HG03520 (cell line): ENCODE measurements around the gene OTOP1.
"Not testable (repeated sequence)": the region's sequence is repeated elsewhere in the genome, so short reads cannot be mapped to it uniquely, and the experiment has no call there.

Source experiments
- ATAC-seq: cut with Tn5 transposase; IDR thresholded peaks from one replicate; pipeline ENCODE4 v1.9.1; 2021; ENCODE audit warnings: mild to moderate bottlenecking, moderate library complexity; ENCODE audit not compliant: unreplicated experiment

OTOP1 gene, protein sequence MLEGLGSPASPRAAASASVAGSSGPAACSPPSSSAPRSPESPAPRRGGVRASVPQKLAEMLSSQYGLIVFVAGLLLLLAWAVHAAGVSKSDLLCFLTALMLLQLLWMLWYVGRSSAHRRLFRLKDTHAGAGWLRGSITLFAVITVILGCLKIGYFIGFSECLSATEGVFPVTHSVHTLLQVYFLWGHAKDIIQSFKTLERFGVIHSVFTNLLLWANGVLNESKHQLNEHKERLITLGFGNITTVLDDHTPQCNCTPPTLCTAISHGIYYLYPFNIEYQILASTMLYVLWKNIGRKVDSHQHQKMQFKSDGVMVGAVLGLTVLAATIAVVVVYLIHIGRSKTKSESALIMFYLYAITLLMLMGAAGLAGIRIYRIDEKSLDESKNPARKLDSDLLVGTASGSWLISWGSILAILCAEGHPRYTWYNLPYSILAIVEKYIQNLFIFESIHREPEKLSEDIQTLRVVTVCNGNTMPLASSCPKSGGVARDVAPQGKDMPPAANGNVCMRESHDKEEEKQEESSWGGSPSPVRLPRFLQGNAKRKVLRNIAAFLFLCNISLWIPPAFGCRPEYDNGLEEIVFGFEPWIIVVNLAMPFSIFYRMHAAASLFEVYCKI

DNA sequence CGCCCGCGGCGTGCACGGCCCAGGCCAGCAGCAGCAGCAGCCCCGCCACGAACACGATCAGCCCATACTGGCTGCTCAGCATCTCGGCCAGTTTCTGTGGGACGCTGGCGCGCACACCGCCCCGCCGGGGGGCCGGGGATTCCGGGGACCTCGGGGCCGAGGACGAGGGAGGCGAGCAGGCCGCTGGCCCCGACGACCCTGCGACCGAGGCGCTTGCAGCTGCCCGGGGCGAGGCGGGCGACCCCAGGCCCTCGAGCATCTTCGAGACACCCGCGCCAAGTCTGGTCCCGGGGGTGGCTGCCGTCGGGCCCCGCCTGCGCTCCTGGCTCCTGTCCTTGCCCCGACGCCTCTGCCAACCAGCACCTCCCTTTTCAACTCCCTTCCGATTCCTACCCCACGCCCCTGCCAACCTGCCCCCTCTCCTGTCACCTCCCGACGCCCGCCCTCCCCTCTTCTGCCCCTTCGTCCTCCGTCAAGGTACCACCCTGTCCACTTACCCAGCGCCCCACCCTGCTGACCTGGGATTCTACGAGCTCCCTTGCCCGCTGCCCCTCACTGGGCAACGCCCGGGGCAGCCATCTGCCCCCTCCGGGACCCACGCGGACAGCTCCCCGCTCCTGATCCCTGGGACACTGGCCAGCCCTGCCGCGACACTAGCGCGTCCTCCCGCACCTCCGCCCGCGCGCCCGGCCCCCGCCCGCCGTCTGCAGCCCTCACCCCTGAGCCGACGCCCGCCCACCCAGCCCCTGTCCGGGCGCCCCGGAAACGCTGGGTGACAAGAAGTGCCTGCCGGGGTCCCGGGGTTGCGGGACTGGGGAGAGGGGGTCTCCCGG, at the start of gene OTOP1:
Gene OTOP1, minus strand, starts transcription at position 324 of the 833 bp plus-strand sequence. Its CDS starts 65 bp downstream, at position 259.
- no peak for ATAC-seq

DNA sequence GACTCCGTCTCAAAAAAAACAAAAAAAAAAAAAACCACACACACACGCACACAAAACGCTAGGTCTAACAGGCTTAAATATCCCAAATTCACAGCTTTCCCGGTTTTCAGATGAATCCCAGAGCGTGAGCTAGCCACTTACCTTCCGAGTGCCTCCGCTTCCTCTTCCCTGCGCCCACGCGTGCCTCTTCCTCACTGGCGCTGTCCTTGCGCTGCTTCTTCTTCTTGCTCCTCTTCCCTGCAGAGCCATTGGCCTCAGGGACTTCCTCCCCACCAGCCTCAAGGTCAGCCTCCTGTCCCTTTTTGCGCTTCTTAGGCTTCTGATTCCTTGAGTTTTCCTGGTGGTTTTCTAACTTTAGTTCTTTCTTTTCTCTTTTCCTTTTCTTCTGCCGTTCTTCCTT, 47.5 kb upstream of the OTOP1 start:
- no peak for ATAC-seq

DNA sequence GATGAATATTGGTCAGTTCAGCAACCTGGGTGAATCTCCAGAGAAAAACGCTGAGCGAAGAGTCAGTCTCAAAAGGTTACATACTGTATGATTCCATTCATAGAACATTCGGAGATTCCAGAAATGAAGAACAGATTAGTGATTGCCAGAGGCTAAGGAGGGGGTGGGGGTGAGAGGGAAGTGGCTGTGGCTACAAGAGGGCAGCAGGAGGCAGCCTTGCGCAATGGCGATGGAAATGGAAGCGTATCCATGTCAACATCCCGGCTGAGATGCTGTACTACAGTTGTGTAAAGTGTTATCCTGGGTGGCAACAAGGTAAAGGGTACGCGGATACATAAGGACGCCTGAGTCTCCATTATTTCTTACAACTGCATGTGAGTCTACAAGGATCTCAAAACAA, 45.2 kb upstream of the OTOP1 start:
- no peak for ATAC-seq

DNA sequence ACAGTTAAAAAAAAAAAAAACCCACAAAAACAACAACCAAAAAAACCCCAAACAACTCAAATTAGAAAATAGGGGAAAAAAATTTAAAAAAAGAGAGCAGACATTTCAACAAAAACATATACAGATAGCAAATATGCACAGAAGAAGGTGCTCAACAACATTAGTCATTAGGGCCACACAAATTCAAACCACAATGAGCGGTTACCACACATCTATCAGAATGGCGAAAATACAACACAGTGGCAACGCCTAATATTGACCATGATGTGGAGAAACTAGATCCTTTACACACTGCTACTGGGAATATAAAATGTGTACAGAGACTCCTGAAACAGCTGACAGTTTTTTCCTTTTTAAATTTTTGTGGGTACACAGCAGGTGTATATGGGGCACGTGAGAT, 43.8 kb upstream of the OTOP1 start:
- ATAC-seq = no peak

DNA sequence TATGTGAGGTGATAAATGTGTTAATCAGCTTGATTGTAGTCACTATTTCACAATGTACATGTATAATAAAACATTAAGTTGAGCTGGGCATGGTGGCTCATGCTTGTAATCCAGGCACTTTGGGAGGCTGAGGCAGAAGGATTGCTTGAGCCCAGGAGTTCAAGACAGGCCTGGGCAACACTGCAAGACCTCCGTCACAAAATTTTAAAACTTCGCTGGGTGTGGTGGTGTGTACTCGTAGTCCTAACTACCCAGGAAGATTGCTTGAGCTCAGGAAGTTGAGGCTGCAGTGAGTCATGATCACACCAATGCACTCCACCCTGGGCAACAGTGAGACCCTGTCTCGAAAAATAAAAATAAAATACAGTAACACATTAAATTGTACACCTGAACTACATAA, 43.1 kb upstream of the OTOP1 start:
- ATAC-seq = no peak

DNA sequence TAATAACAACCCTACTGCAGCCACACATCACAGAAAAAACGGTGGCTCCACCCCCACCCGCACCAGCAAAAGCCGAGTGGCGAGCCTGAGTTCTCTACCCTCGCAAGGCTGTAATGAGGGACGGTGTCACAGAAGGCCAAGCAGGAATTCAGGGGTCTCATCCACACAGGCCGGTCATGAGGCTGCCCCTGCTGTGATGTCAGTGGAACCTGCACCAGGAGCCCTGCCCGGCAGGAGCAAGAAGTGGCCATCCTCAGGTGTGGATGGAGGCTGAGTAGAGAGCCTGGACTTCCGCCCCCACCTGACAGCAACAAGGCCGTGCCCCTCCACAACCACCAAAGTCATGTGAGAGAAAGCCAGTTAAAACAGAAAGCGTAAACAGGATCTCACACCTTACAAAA, 42.6 kb upstream of the OTOP1 start:
- ATAC-seq = no peak

GRCh38 chr4:4268776-4269175, 42.0 kb upstream of the OTOP1 start:
- ATAC-seq = no peak

DNA sequence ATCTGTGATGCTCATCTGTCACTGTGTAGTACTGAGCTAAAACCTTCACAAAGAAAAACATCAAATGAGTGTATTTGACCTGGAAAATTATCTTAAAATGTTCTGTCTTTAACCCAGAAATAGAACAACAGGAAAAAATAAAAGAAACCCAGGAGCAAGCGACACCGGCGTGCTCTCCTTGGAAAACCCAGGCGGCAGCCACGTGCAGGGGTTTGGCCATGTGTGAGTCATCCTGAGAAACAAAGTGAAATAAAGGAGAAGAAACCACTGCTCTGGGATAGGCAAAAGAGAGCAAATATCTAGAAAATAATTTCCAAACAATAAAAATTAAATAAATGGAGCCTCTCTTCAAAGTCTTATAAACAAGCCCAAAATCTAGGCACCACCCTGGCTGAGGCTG, 41.3 kb upstream of the OTOP1 start:
- no peak for ATAC-seq

GRCh38 chr4:4260185-4260751, 33.5 kb upstream of the OTOP1 start:
- no peak for ATAC-seq

DNA sequence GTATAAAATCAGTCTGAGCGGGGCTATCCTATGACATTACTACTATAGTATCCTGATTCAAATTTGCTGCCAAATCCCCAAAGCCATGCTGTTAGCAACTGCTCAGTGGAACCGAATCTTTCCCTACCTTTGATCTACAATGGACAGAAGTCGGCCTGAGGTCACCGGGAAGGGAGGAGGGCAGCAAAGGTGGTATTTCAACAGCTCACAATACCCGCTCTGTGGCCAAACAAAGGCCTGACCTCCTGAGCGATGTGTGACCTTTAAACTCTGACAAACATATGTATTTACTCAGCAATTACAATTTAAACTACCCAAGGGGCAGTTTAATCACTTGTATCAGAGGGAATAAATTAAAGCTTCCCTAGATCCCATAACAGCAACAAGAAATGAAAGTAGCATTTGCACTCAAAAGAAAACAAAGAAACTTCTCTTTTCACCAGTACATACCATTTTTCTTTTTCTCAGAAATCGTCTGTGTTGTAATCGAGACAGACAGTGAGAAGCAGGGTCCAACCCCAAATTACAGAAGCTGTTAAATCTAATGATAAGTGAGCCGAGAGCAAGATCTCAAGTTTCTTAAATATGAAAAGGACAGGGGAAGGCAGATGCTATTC, 32.9 kb upstream of the OTOP1 start:
- no peak for ATAC-seq

GRCh38 chr4:4257705-4258104, 31.0 kb upstream of the OTOP1 start:
- ATAC-seq = not testable (repeated sequence)

- ATAC-seq = no peak
These were observed 30.1 kb upstream of the OTOP1 start for GRCh38 chr4:4256799-4257198.

- no peak for ATAC-seq
These were observed 27.9 kb upstream of the OTOP1 start for GRCh38 chr4:4254666-4255065.

- no peak for ATAC-seq
These were observed 27.5 kb upstream of the OTOP1 start for GRCh38 chr4:4254199-4254598.

- ATAC-seq = no peak
These were observed 23.1 kb upstream of the OTOP1 start for GRCh38 chr4:4249866-4250265.

- not testable (repeated sequence) for ATAC-seq
These were observed 22.6 kb upstream of the OTOP1 start for GRCh38 chr4:4249342-4249741.

DNA sequence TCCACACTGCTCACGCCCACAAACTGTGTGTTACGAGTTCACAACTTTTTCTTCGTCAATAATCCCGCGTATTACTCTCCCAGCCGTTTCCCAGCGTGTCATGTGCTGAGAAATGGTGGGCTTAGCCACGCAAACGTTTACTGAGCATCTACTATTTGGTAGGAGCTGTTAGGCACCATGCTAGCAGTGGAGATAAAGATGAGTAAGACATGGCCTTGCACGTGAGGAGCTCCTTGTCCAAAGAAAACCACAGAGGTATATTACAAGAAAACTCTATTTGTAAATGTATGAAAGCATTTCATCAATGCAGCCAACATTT, 22.1 kb upstream of the OTOP1 start:
- no peak for ATAC-seq

GRCh38 chr4:4248029-4248884, 21.5 kb upstream of the OTOP1 start, which contains the start of gene TMEM128:
TMEM128 (minus strand) TSS chr4:4248223; CDS start chr4:4248202, 21 bp downstream.
- ATAC-seq = peak; percentile 94

DNA sequence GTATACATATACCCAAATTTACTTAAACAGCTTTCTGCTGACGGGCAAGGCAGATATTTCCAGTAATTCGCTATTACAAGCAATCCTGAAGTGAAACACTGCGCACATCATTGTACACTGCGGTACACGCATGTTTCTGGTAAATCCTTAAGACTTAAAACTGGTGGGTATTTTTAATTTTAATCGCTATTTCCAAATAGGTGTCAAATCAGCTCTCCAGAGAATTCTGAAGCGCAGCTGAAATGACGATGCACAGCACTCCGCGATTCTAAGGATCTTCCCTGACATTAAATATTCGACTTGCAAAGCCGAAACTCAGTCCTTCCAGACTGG, 20.9 kb upstream of the OTOP1 start:
- ATAC-seq = no peak

GRCh38 chr4:4245172-4245571, 18.4 kb upstream of the OTOP1 start:
- ATAC-seq = no peak
